Muscle of leg (tissue), 11 donors: ENCODE data around the gene CCDC201. TPM values are rescaled to one million over a fixed set of nuclear protein-coding genes. Genes with fewer than 3 reads are reported as not detected.
"Not testable (repeated sequence)": the region's sequence is repeated elsewhere in the genome, so short reads cannot be mapped to it uniquely, and the experiment has no call there.

Experiments used
- DNase-seq: peaks from one replicate; pipeline ENCODE4 v3.0.0; 2013
- H3K27ac ChIP-seq: one replicate; pipeline ENCODE4 v1.5.1; 2013; ENCODE audit warnings: mild to moderate bottlenecking, low read length, control low read depth
- H3K27me3 ChIP-seq: one replicate; pipeline ENCODE4 v1.6.1; 2013; ENCODE audit warnings: low read length; ENCODE audit not compliant: control insufficient read depth, insufficient read depth
- H3K36me3 ChIP-seq: one replicate; pipeline ENCODE4 v1.6.1; 2013; ENCODE audit warnings: low read length; ENCODE audit not compliant: control insufficient read depth, insufficient read depth
- H3K4me1 ChIP-seq: one replicate; pipeline ENCODE4 v1.6.1; 2013; ENCODE audit warnings: low read length; ENCODE audit not compliant: control insufficient read depth, insufficient read depth
- H3K4me3 ChIP-seq: one replicate; pipeline ENCODE4 v1.5.1; 2013; ENCODE audit warnings: low read length, control low read depth
- H3K9me3 ChIP-seq: replicated peaks from 2 replicates; pipeline ENCODE4 v1.6.1; 2013; ENCODE audit warnings: low read depth, low read length; ENCODE audit not compliant: control insufficient read depth
- WGBS: methylation state at CpG from one replicate; pipeline ENCODE4 v1.1.5; 2013; ENCODE audit warnings: missing lambda C conversion rate; ENCODE audit not compliant: insufficient coverage; 5-methylcytosine and 5-hydroxymethylcytosine counted together
- polyA plus RNA-seq, 8 donors: library from polyadenylated mRNA; unstranded; fragments of 120-200 nt; gene quantifications; one replicate each; pipeline versions ENCODE4 v1.2.1 to v1.2.3, GENCODE V29; 2013; ENCODE audit warnings: inconsistent platforms in 1 of 8, low replicate concordance in 1 of 8; ENCODE audit not compliant: insufficient read length in 8 of 8, insufficient read depth in 1 of 8
- total RNA-seq: library from RNA; stranded (reverse); fragments of 120-200 nt; gene quantifications from one replicate; pipeline ENCODE4 v1.2.4, GENCODE V29; 2013

The CCDC201 gene
- total and polyA plus RNA-seq, 9 donors = 0.09 TPM; not detected in 8

DNA sequence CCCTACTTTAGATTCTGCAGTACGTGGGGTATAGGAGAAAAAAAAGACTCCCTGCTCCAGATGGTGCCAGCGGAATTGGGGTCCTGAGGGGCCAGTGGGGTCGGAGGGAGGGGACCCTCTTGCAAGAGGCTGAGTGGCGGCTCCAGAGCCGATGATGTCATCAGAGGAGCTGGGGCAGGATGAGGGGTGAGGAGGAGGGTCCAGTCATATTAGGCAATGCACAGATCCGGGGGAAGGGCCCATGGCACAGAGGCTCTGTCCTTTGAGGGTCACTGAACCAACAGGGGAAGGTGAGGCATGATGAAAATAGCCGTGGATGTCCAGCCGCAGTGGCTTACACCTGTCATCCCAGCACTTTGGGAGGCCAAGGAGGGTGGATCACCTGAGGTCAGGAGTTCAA lies 19.4 kb downstream of the CCDC201 start:
- H3K27ac ChIP-seq, H3K4me1 ChIP-seq, H3K27me3 ChIP-seq, H3K4me3 ChIP-seq, DNase-seq, H3K9me3 ChIP-seq, H3K36me3 ChIP-seq: not testable (repeated sequence)
- 73% methylated on average over 6 of the region's 8 CpGs for WGBS

DNA sequence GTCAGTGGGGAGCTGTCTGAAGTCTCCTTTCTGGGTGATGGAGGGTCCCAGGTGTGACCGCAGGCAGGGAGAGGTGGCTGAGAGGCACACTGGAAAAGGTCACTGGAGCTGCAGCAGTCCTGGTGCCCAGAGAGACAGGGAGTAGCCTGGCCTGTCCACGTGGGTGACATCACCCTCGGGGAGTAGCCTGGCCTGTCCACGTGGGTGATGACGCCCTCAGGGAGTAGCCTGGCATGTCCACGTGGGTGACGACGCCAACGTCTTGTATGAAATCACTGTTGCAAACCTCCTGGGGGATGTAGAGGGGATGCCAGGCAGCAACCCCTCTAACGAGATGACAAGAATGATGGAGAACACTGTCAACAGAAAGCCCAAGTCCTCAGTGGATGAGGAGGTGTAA lies 19.9 kb downstream of the CCDC201 start:
- H3K9me3 ChIP-seq, H3K4me1 ChIP-seq, H3K27me3 ChIP-seq, H3K36me3 ChIP-seq, H3K27ac ChIP-seq, H3K4me3 ChIP-seq, DNase-seq: not testable (repeated sequence)
- WGBS = 74% methylated on average over 8 of the region's 10 CpGs

DNA sequence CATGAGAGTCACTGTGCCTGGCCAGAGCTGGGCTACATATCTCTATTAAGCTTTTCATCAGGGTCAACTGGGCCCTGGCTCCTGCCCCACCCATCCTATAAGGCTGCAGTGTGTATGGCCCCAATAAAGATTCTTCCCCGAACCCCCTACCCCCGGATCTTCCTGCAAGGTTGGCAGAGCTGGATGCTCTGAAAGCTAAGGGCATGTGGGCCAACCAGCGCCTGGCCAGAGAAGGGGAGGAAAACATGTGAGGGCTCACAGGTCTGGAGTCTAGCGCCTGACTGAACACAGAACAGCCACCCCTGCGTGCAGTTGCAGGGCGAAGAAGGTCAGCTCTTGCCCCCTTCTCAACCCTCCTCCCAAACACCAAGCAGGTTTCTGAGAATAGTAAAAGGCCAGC lies 24.1 kb downstream of the CCDC201 start:
- H3K36me3 ChIP-seq, H3K4me1 ChIP-seq, DNase-seq, H3K27ac ChIP-seq, H3K9me3 ChIP-seq, H3K27me3 ChIP-seq, H3K4me3 ChIP-seq: not testable (repeated sequence)
- 83% methylated on average over 4 of the region's 6 CpGs for WGBS

DNA sequence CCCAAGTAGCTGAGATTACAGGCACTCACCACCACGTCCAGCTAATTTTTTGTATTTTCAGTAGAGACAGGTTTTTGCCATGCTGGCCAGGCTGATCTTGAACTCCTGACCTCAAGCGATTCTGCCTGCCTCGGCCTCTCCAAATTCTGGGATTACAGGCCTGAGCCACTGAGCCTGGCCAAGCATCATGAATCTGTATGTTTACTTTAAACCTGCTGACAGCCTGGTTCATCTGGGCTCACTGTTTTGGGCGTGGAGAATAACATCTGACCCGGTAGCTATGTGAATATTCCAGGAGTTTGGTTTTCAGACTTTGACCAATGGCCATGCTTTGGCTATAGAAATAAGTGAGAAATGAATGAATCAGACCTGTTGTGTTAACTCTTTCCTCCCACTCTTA lies 26.3 kb downstream of the CCDC201 start:
- H3K36me3 ChIP-seq, H3K4me3 ChIP-seq, H3K27ac ChIP-seq, DNase-seq, H3K27me3 ChIP-seq, H3K9me3 ChIP-seq, H3K4me1 ChIP-seq: not testable (repeated sequence)
- WGBS = 41% methylated on average over 2 of the region's 5 CpGs

DNA sequence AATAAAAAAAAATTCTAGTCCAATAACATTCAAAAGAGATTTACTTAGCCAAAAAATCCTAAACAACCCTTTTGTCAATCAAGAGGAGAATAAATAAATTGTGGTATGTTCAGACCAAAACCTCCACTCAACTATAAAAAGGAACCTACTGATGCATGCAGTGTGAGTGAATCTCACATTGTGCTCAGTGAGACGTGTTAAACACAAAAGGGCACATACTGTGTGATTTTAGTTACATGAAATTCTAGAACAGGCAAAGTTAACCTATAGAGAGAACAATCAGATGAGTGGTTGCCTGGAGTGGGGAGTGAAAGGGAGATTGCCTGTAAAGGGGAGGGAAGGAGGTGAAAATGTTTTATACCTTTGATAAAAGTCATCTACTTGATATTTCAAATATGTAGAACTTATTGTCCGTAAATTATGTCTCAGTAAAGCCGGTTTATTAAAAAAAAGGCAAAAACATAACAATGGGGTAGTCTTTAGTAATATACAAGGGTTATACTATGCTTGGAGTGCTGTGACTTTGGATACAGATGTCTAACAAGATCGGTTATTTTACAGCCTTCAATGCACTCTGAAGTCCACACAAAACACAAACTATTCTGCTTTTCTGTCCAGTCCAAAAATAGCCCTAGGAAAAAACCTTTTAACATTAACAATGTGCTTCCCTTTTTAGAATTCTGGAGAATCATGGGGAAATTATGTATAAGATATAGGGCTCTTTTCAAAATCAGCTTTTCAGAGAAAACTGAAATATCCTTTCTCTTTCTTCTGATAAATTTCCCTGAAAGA lies 30.8 kb downstream of the CCDC201 start:
- WGBS = no CpG with 5 or more reads among the region's 4 CpGs
- H3K4me3 ChIP-seq, H3K27ac ChIP-seq, H3K9me3 ChIP-seq, H3K27me3 ChIP-seq, H3K36me3 ChIP-seq, H3K4me1 ChIP-seq, DNase-seq: not testable (repeated sequence)

DNA sequence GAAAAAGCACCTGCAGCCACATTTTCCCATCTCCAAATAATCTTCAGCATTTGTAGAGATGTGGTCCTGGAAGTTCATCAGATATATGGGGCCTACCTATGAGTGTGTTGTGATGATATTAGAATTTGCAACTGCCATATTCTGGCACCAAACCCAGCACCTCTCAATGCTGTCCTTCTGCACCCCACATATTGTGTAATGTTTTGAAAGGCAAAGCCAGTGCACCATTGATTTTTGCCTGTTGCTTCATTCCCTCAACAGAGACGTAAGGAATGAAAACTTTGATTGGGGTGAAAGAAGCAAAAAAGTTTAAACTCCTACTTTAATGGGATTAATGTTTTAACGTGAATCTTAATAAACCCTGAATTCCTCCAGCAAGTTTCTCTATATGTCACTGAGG lies 34.0 kb downstream of the CCDC201 start:
- not testable (repeated sequence) for DNase-seq, H3K36me3 ChIP-seq, H3K27ac ChIP-seq, H3K9me3 ChIP-seq, H3K4me1 ChIP-seq, H3K4me3 ChIP-seq, H3K27me3 ChIP-seq
- no CpG with 5 or more reads among the region's 2 CpGs for WGBS

DNA sequence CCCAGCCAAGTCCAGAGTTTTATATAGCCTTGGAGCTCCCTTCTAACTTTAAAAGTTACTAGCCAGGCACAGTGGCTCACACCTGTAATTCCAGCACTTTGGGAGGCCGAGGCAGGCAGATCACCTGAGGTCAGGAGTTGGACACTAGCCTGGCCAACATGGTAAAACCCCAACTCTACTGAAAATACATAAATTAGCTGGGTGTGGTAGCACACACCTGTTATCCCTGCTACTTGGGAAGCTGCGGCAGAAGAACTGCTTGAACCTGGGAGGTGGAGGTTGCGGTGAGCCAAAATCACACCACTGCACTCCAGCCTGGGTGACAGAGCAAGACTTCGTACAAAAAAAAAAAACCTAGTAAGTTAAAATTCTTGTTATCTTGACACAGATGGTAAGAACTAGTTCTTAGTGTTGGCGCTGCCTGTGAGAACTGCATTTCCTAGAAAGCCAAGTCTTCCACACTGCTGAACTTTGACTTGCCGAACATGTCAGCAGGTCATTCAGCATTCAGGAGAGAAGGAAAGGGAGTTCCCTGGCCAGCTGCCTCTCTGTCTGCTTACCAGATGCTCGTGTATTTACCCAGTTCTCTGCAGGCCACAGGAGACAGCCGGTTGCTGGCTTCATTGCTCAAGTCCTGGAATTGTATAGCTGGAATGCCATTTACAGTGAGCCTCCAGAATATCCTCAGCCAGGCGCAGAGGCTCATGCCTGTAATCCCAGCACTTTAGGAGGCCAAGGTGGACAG lies 40.3 kb downstream of the CCDC201 start:
- not testable (repeated sequence) for H3K27me3 ChIP-seq, H3K36me3 ChIP-seq, H3K9me3 ChIP-seq, H3K27ac ChIP-seq, H3K4me1 ChIP-seq, H3K4me3 ChIP-seq
- DNase-seq = peak; percentile 65
- WGBS = 4% methylated on average over 3 of the region's 9 CpGs

DNA sequence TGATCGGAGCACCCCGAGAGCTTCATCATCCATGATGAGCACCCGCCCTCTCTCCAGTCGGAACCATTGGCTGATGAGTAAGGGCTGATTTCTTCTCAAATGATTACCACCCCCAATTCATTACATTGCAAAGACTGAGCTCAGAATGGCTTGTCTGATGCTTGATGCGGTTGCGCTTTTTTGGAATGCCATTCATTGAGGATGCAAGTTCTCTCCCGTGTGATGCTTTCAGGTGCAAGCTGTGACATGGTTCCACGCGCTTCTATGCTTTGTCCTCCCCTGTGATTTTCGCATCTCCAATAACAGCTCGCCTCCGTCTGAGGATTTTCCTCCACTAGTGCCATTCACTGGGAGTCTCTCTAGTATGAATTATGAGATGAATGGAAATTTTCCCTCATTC lies 43.0 kb downstream of the CCDC201 start:
- DNase-seq, H3K4me3 ChIP-seq, H3K4me1 ChIP-seq, H3K36me3 ChIP-seq, H3K27ac ChIP-seq, H3K27me3 ChIP-seq, H3K9me3 ChIP-seq: not testable (repeated sequence)
- no CpG with 5 or more reads among the region's 12 CpGs for WGBS

DNA sequence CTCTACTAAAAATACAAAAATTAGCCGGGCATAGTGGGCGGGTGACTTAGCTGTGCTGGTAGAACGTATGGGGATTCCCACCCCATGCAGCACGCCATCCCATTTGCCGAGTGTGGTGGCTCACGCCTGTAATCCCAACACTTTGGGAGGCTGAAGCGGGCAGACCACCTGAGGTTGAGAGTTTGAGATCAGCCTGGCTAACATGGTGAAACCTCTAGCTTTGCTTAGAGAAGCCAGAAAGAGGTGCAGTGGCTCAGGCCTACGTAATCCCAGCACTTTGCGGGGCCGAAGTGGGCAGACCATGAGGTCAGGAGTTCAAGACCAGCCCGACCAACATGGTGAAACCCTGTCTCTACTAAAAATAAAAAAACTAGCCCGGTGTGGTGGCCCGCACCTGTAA lies 45.2 kb downstream of the CCDC201 start:
- not testable (repeated sequence) for H3K27ac ChIP-seq, H3K4me1 ChIP-seq

DNA sequence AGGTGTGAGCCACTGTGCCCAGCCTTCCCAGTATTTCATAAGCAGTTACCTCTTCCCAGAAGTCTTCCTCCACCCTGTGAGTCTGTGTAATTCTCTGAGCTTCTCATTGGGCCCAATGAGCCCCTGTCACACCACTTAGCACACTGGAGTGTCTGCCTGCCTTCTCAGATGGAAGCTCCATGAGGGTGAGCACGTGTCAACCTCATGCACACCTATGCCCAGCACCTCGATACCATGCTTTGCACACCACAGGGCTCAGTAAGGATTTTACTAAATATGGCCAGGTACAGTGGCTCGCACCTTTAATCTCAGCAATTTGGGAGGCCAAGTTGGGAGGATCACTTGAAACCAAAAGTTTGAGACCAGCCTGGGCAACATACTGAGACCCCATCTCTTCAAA lies 46.3 kb downstream of the CCDC201 start:
- WGBS = 50% methylated on average over 1 of the region's 3 CpGs
- not testable (repeated sequence) for H3K27ac ChIP-seq, H3K27me3 ChIP-seq, H3K9me3 ChIP-seq, DNase-seq, H3K36me3 ChIP-seq, H3K4me1 ChIP-seq, H3K4me3 ChIP-seq

More for the DNA sequence above, 45.2 kb downstream of the CCDC201 start:
- H3K9me3 ChIP-seq, DNase-seq, H3K36me3 ChIP-seq, H3K27me3 ChIP-seq, H3K4me3 ChIP-seq: not testable (repeated sequence)
- 96% methylated on average over 7 of the region's 13 CpGs for WGBS
